Endothelial cell of umbilical vein (primary cell): ENCODE measurements around the gene CNST. TPM values are rescaled to one million over a fixed set of nuclear protein-coding genes. Genes with fewer than 3 reads are reported as not detected.
"Not testable (repeated sequence)": the region's sequence is repeated elsewhere in the genome, so short reads cannot be mapped to it uniquely, and the experiment has no call there.

Source experiments
- BruUV-seq: library from RNA; stranded (reverse); fragments of 400-500 nt; replicated peaks from 2 replicates; lab custom pipeline; 2021; lab: Mats Ljungman, UMichigan
- CTCF ChIA-PET: fragments of 300-600, 350-600 bp; sonication (Branson Sonifier 250); formaldehyde crosslinking; loops from one replicate; lab custom pipeline; 2021; ENCODE audit warnings: antibody characterized with exemption, inconsistent platforms; lab: Charles Lee
- POLR2A ChIA-PET: fragments of 300-600, 350-600 bp; sonication (Branson Sonifier 250); formaldehyde crosslinking; loops from one replicate; lab custom pipeline; 2021; ENCODE audit warnings: antibody characterized with exemption, inconsistent platforms; lab: Charles Lee
- DNase-seq: peaks from one replicate; pipeline ENCODE4 v3.0.0-alpha.2; 2011; ENCODE audit warnings: low read depth, low spot score
- FAIRE-seq: peaks from 2 replicates; lab custom pipeline; 2011; peaks lifted over from hg19 to GRCh38; lab: Jason Lieb, UNC
- H2AFZ ChIP-seq: 2 replicates; pipeline ENCODE4 v1.6.0; 2012; ENCODE audit warnings: low read depth, low read length, control low read depth, inconsistent platforms
- H3K27ac ChIP-seq: 2 replicates; pipeline ENCODE4 v1.5.1; 2011; ENCODE audit warnings: low read depth, mild to moderate bottlenecking, control low read depth, low read length, moderate library complexity; ENCODE audit not compliant: insufficient read depth
- H3K27me3 ChIP-seq, 2 experiments: 2 replicates each; pipeline versions ENCODE4 v1.6.0 to v1.6.1; 2011; ENCODE audit warnings: low read length in 2 of 2, mixed read lengths in 1 of 2; ENCODE audit not compliant: control insufficient read depth in 2 of 2, insufficient read depth in 2 of 2
- H3K36me3 ChIP-seq, 2 experiments: 2 replicates in 1 of 2; 3 replicates in 1 of 2; pipeline ENCODE4 v1.5.1; 2011; ENCODE audit warnings: low read length in 2 of 2, mild to moderate bottlenecking in 1 of 2, moderate library complexity in 1 of 2; ENCODE audit not compliant: control insufficient read depth in 2 of 2, insufficient read depth in 2 of 2; ENCODE audit errors: extremely low read depth in 1 of 2
- H3K4me1 ChIP-seq: 3 replicates; pipeline ENCODE4 v1.5.1; 2011; ENCODE audit warnings: mild to moderate bottlenecking, low read length; ENCODE audit not compliant: control insufficient read depth, insufficient read depth; ENCODE audit errors: extremely low read depth
- H3K4me2 ChIP-seq: 2 replicates; pipeline ENCODE4 v1.6.1; 2011; ENCODE audit warnings: low read length, control low read depth, mixed read lengths; ENCODE audit not compliant: insufficient read depth
- H3K4me3 ChIP-seq, 3 experiments: fragments of 200-600 bp in 1 of 3; sonication (generic), shearing (Covaris generic) in 1 of 3; replicated peaks in 1 of 3; 2 replicates each; pipeline ENCODE4 v1.5.1; 2011 to 2016; ENCODE audit warnings: control low read depth in 3 of 3, low read length in 3 of 3, mild to moderate bottlenecking in 2 of 3, inconsistent platforms in 1 of 3, low read depth in 1 of 3, moderate library complexity in 1 of 3; ENCODE audit not compliant: insufficient read depth in 1 of 3
- H3K79me2 ChIP-seq: 2 replicates; pipeline ENCODE4 v1.6.0; 2012; ENCODE audit warnings: low read length, inconsistent platforms; ENCODE audit not compliant: control insufficient read depth, insufficient read depth
- H3K9ac ChIP-seq: replicated peaks from 2 replicates; pipeline ENCODE3; 2011; ENCODE audit warnings: low read length, control low read depth; ENCODE audit not compliant: insufficient read depth; ENCODE audit errors: extremely low read depth
- H3K9me1 ChIP-seq: replicated peaks from 3 replicates; pipeline ENCODE4 v1.6.0; 2011; ENCODE audit warnings: mild to moderate bottlenecking, low read length; ENCODE audit not compliant: control insufficient read depth, insufficient read depth; ENCODE audit errors: extremely low read depth
- H3K9me3 ChIP-seq: replicated peaks from 2 replicates; pipeline ENCODE4 v1.5.1; 2012; ENCODE audit warnings: low read length, inconsistent platforms; ENCODE audit not compliant: control insufficient read depth, insufficient read depth
- H4K20me1 ChIP-seq: replicated peaks from 2 replicates; pipeline ENCODE3; 2011; ENCODE audit warnings: mild to moderate bottlenecking, low read length; ENCODE audit not compliant: control insufficient read depth, insufficient read depth; ENCODE audit errors: extremely low read depth
- CTCF ChIP-seq, 2 donors: IDR thresholded peaks; 1 replicate in 1 of 2; 2 replicates in 1 of 2; pipeline ENCODE4 v1.5.1; 2011; ENCODE audit warnings: low read length in 2 of 2, mild to moderate bottlenecking in 2 of 2, moderate library complexity in 2 of 2, control low read depth in 1 of 2, inconsistent platforms in 1 of 2, low read depth in 1 of 2; ENCODE audit not compliant: insufficient read depth in 1 of 2; ENCODE audit errors: extremely low read depth in 1 of 2
- EZH2 ChIP-seq: IDR thresholded peaks from 2 replicates; pipeline ENCODE4 v1.6.1; 2012; ENCODE audit warnings: borderline replicate concordance, low read depth, mild to moderate bottlenecking, moderate library complexity, low read length, inconsistent platforms; ENCODE audit not compliant: severe bottlenecking
- FOS ChIP-seq: IDR thresholded peaks from 2 replicates; pipeline ENCODE4 v1.6.1; 2011; ENCODE audit warnings: mild to moderate bottlenecking, low read length, moderate library complexity, borderline replicate concordance; ENCODE audit not compliant: insufficient read depth
- GATA2 ChIP-seq: IDR thresholded peaks from 2 replicates; pipeline ENCODE4 v1.7.0; 2011; ENCODE audit warnings: low read depth, mild to moderate bottlenecking, moderate library complexity, mixed read lengths, low read length; ENCODE audit not compliant: insufficient read length, insufficient read depth
- JUN ChIP-seq: IDR thresholded peaks from 2 replicates; pipeline ENCODE4 v1.6.1; 2011; ENCODE audit warnings: borderline replicate concordance, low read depth; ENCODE audit not compliant: insufficient read length, insufficient read depth
- MAX ChIP-seq: IDR thresholded peaks from 2 replicates; pipeline ENCODE4 v1.6.1; 2011; ENCODE audit not compliant: insufficient read depth, insufficient read length
- MYC ChIP-seq: IDR thresholded peaks from one replicate; pipeline ENCODE4 v1.6.1; 2011; ENCODE audit warnings: mild to moderate bottlenecking, low read depth, low read length
- POLR2A ChIP-seq: IDR thresholded peaks from 2 replicates; pipeline ENCODE4 v1.6.1; 2012; ENCODE audit warnings: low read depth, mild to moderate bottlenecking, control low read depth, low read length
- POLR2AphosphoS5 ChIP-seq: IDR thresholded peaks from 2 replicates; pipeline ENCODE4 v1.6.1; 2012; ENCODE audit warnings: low read depth, mild to moderate bottlenecking, control low read depth, low read length, moderate library complexity; ENCODE audit not compliant: insufficient read depth
- dilution Hi-C: fragments of 300-500 bp; cut with MboI; formaldehyde crosslinking; loops from one replicate; pipeline ENCODE4 v1.15.0; 2019; ENCODE audit warnings: low sequenced_read_pairs; ENCODE audit not compliant: extremely low pct_ligation_motif_present
- intact Hi-C: fragments of 100-400 bp; cut with micrococcal nuclease; formaldehyde crosslinking; loops from one replicate; pipeline ENCODE4 v1.10.0; 2022
- polyA plus RNA-seq, 4 experiments: library from polyadenylated mRNA; depleted of rRNA in 3 of 4; stranded (reverse) in 3 of 4; unstranded in 1 of 4; fragments of >200 nt; gene quantifications; 2 replicates each; pipeline versions ENCODE4 v1.2.1 to v1.2.3, GENCODE V29; 2011 to 2012; ENCODE audit warnings: missing spikeins in 1 of 4
- total RNA-seq: library from RNA; stranded (reverse); gene quantifications from 2 replicates; pipeline ENCODE4 v1.2.3, GENCODE V29; 2021

CNST gene
- total and polyA plus RNA-seq, 2 donors (not counting 3 experiments of a cell fraction or from before 2014, with no cell fraction given), result 6.3 to 18.1 TPM

GRCh38 chr1:246711548-246712003 is 145.3 kb downstream of the CNST start:
- ChIA-PET CTCF (interaction anchor here (1.4 kb wide), 1 partner anchor 213 kb away, joined by 3 read pairs; no protein-coding TSS in a partner anchor), POLR2A (no interaction called here)
- no peak for FAIRE-seq

GRCh38 chr1:246712428-246712827 is 146.2 kb downstream of the CNST start:
- BruUV-seq, H3K4me1 ChIP-seq, H4K20me1 ChIP-seq, H2AFZ ChIP-seq, H3K9me3 ChIP-seq, H3K9me1 ChIP-seq, DNase-seq, H3K36me3 ChIP-seq, POLR2A ChIA-PET, H3K79me2 ChIP-seq, FAIRE-seq, H3K27ac ChIP-seq, H3K9ac ChIP-seq, H3K4me3 ChIP-seq, H3K27me3 ChIP-seq, H3K4me2 ChIP-seq, intact Hi-C loops, dilution Hi-C loops: not testable (repeated sequence)
- CTCF ChIA-PET, result interaction anchor here (1.2 kb wide), 1 partner anchor 23 kb away, joined by 4 read pairs; no protein-coding TSS in a partner anchor

More at GRCh38 chr1:246711548-246712003, 145.3 kb downstream of the CNST start:
- Histone ChIP-seq H3K9me3 (no peaks in the 10 kb centered on the region), H3K27ac (no peak overlapping the region), H3K9me1 (no peaks in the 10 kb centered on the region), H3K9ac (no peak overlapping the region), H3K79me2 (no peaks in the 10 kb centered on the region), H3K4me2 (no peak overlapping the region), H4K20me1 (no peaks in the 10 kb centered on the region), H3K27me3 (peaks cover 0 to 2% of the 10 kb centered on the region in 2 experiments), H3K4me1 (no peaks in the 10 kb centered on the region), H3K36me3 (no peaks in the 10 kb centered on the region), H2AFZ (no peak overlapping the region), H3K4me3 (no peak overlapping the region)
- intact Hi-C loops (no loop called here), dilution Hi-C loops (no loop called here)
- TF ChIP-seq EZH2 (no peak), MAX (no peak), POLR2A (no peak), JUN (no peak), MYC (no peak), CTCF (IDR thresholded peaks at IDR 0.05; ENCODE audit: extremely low read depth in 1 of 2, insufficient read depth in 1 of 2, low read depth in 1 of 2, low read length in 2 of 2) (no peak), FOS (no peak), GATA2 (no peak), POLR2AphosphoS5 (no peak)
- no peak for DNase-seq
- no TSS peak for BruUV-seq
